ENCODE results near the gene PDP2. TPM values are rescaled to one million over a fixed set of nuclear protein-coding genes. Genes with fewer than 3 reads are reported as not detected.

The PDP2 gene
- total RNA-seq, 6 experiments from 2014 or later, result 12.8 to 17.7 (median 16.2) TPM

- TF ChIP-seq CTCF (IDR thresholded peaks at IDR 0.05), result no peak
- no peaks in the 10 kb centered on the region for H3K27me3 Mint-ChIP-seq (ENCODE audit: insufficient read depth)
- peaks cover 53% of the 10 kb centered on the region for H3K4me1 Mint-ChIP-seq (ENCODE audit: low read depth)
- DNase-seq, result no peak
- no peaks in the 10 kb centered on the region for H3K36me3 Mint-ChIP-seq (ENCODE audit: low read depth)
- H3K9me3 Mint-ChIP-seq, result no peaks in the 10 kb centered on the region
- H3K4me3 Mint-ChIP-seq, result peak overlapping the region; percentile 95
- H3K27ac Mint-ChIP-seq, result peak overlapping the region; percentile 96
These were observed 7.8 kb upstream of the PDP2 start for GRCh38 chr16:66872559-66872942.

GRCh38 chr16:66872943-66873684 is 7.2 kb upstream of the PDP2 start:
- peak; percentile 100 for DNase-seq
- H3K36me3 Mint-ChIP-seq (ENCODE audit: low read depth), result no peaks in the 10 kb centered on the region
- peak overlapping the region; percentile 96 for H3K27ac Mint-ChIP-seq
- no peaks in the 10 kb centered on the region for H3K9me3 Mint-ChIP-seq
- H3K4me3 Mint-ChIP-seq, result peak overlapping the region; percentile 95
- peaks cover 51% of the 10 kb centered on the region for H3K4me1 Mint-ChIP-seq (ENCODE audit: low read depth)
- TF ChIP-seq CTCF (IDR thresholded peaks at IDR 0.05), result peak; percentile 98
- H3K27me3 Mint-ChIP-seq (ENCODE audit: insufficient read depth), result no peaks in the 10 kb centered on the region

GRCh38 chr16:66873685-66874055 is 6.6 kb upstream of the PDP2 start:
- Mint-ChIP-seq H3K4me1 (ENCODE audit: low read depth) (peaks cover 56% of the 10 kb centered on the region), H3K27ac (peak overlapping the region; percentile 96), H3K4me3 (no peak overlapping the region), H3K27me3 (ENCODE audit: insufficient read depth) (no peaks in the 10 kb centered on the region), H3K9me3 (no peaks in the 10 kb centered on the region), H3K36me3 (ENCODE audit: low read depth) (no peaks in the 10 kb centered on the region)
- no peak for TF ChIP-seq CTCF (IDR thresholded peaks at IDR 0.05)
- no peak for DNase-seq

- Mint-ChIP-seq H3K27me3 (ENCODE audit: insufficient read depth) (no peaks in the 10 kb centered on the region), H3K4me3 (peak overlapping the region; percentile 56), H3K27ac (peak overlapping the region; percentile 91), H3K9me3 (no peaks in the 10 kb centered on the region), H3K4me1 (ENCODE audit: low read depth) (peaks cover 56% of the 10 kb centered on the region), H3K36me3 (ENCODE audit: low read depth) (no peaks in the 10 kb centered on the region)
- DNase-seq, result peak; percentile 61
- no peak for TF ChIP-seq CTCF (IDR thresholded peaks at IDR 0.05)
These were observed 6.1 kb upstream of the PDP2 start for GRCh38 chr16:66874079-66874775.

GRCh38 chr16:66878067-66878466 is 2.2 kb upstream of the PDP2 start:
- Mint-ChIP-seq H3K4me3 (no peak overlapping the region), H3K27ac (no peak overlapping the region), H3K4me1 (ENCODE audit: low read depth) (peaks cover 59% of the 10 kb centered on the region), H3K27me3 (ENCODE audit: insufficient read depth) (no peaks in the 10 kb centered on the region), H3K36me3 (ENCODE audit: low read depth) (no peaks in the 10 kb centered on the region), H3K9me3 (no peaks in the 10 kb centered on the region)
- no peak for DNase-seq
- no peak for TF ChIP-seq CTCF (IDR thresholded peaks at IDR 0.05)

All from HFFc6 (cell line).